COLO668 (cell line): ENCODE data around the gene MOBP.
A peak's percentile ranks its signal among the peaks of the same experiment; 100 is the strongest.
"Not testable (repeated sequence)": the region's sequence is repeated elsewhere in the genome, so short reads cannot be mapped to it uniquely, and the experiment has no call there.

Experiments used
- DNase-seq: peaks from one replicate; lab custom pipeline; 2025; ENCODE audit not compliant: unreplicated experiment; lab: John Stamatoyannopoulos, UW

MOBP gene

DNA sequence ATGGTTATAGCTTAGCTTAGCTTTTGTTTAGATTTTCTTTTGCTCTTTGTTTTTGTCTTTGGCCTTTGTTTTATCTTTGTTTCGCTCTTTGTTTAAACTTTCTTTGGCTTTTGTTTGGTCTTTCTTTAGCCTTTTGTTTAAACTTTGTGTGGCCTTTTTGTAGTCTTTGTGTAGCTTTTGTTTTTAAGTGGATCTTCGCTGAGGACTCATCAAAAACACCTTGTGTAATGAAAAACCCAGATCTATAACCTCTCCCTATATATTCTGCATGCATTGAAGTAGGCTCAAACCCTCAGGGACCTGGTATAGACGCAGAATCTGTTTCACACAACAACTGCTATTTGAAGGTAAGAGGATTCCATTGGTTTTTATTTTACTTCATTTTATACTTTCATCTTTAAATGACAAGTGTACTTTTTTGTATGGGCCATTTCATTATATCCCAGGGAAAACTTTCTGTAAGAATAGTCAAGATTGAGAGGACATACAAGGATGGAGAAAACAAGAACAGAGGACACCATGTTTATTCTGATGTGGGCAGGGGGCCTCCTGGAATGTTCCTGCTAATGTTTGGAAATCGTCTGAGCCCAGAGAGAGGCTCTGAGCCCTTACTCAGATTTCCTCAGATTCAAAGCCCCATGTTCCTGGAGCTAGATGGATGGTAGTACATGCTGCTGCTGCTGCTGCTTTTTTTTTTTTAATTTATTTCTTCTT lies at the start of gene MOBP:
TSS of gene MOBP (plus strand) at position 287 of the 714 bp plus-strand sequence. CDS start 34,390 bp downstream, outside the sequence.
- DNase-seq, result no peak

DNA sequence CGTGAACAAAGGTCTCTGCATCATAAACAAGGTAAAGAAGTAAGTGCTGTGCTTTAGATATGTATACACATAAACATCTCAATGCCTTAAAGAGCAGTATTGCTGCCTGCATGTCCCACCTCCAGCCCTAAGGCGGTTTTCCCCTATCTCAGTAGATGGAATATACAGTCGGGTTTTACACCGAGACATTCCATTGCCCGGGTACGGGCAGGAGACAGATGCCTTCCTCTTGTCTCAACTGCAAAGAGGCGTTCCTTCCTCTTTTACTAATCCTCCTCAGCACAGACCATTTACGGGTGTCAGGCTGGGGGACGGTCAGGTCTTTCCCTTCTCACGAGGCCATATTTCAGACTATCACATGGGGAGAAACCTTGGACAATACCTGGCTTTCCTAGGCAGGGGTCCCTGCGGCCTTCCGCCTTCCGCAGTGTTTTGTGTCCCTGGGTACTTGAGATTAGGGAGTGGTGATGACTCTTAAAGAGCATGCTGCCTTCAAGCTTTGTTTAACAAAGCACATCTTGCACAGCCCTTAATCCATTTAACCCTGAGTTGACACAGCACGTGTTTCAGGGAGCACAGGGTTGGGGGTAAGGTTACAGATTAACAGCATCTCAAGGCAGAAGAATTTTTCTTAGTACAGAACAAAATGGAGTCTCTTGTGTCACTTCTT lies 48.8 kb upstream of the MOBP start:
- not testable (repeated sequence) for DNase-seq

GRCh38 chr3:39419742-39420315 lies 47.7 kb upstream of the MOBP start:
- DNase-seq, result no peak

- no peak for DNase-seq
Measured at GRCh38 chr3:39420543-39420942, 46.9 kb upstream of the MOBP start.

DNA sequence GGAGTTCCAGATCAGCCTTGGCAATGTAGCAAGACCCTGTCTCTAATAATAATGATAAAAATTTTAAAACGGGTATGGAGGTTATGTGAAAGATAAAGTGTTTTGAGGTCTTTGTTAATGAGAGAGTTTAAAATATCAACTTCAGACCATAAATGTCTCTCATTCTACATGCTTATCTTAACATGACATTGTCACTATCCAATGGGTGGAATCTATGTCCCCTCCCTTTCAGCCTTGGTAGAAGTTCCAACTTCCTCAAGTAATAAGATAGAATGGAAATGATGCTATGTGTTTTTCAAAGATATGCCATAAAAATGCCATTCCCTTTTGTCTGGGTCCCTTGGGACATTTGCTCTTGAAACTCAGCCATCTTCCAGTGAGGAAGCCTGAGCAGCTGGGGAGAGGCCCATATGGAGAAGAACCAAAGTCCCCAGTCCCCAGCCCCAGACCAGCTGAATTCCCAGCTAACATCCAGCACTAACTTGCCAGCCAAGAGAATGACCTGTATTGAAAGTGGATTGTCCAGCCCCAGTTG lies 44.0 kb upstream of the MOBP start:
- no peak for DNase-seq

- no peak for DNase-seq
Measured at GRCh38 chr3:39426312-39426711, 41.2 kb upstream of the MOBP start.

DNA sequence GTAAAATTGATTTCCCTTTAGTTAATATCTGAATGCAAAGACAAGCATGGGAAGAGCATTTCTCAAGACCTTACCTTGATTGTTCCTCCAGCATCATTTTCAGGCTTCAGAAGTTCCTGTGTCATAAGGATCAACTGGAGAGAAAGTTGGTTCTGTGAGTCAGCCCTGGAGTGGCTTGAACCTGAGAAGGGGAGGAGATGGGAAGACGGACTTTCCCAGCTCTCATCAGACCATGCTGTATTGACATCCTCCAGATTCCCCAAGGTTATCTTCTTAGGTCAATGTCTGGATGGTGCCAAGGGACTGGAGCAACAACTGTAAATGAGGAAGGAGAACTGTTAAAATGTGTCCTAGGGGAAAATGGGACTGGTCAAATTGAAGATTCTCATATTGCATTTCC lies 40.0 kb upstream of the MOBP start:
- no peak for DNase-seq

GRCh38 chr3:39428745-39429201 lies 38.7 kb upstream of the MOBP start:
- no peak for DNase-seq

DNA sequence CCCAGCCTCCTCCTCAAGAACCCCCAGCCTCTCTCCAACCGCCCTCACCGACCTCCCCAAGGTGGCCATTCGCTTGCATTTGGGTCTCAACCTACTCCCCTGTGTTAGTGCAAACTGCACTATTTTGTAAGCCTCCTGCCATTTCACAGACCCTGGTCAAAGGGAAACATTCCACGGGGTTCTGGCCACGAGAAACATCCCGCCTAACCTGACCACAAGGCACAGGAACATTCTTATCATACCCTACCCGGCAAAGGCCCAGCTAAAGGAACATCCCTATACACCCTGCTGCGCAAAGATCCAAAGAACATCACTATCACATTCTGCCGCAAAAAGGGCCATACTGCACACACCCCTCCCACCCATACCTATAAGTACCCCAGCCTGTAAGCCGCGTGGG lies 38.0 kb upstream of the MOBP start:
- no peak for DNase-seq

GRCh38 chr3:39432342-39432741 lies 35.1 kb upstream of the MOBP start:
- DNase-seq, result no peak

GRCh38 chr3:39433642-39434041 lies 33.8 kb upstream of the MOBP start:
- DNase-seq, result no peak

GRCh38 chr3:39434574-39434973 lies 32.9 kb upstream of the MOBP start:
- DNase-seq, result no peak

- no peak for DNase-seq
Measured at GRCh38 chr3:39435006-39435748, 32.3 kb upstream of the MOBP start.

DNA sequence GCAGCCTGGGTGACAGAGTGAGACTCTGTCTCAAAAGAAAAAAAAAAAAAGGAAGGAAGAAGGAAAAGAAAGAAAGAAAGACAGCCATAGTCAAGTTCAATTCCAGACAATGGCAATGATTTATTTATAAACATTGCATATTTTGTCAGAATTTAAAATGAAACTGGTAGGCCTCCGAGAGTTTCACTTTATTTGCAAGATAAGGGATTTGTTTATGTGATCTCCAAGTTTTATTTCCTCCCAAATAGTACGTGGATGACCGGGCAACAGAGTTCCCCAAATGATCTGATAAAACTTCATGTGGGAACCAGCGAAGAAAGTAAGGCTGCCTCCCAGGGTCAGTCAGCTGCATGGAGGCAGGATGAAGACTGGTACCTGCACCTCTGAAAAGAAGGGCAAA lies 28.6 kb upstream of the MOBP start:
- DNase-seq, result no peak

- DNase-seq, result no peak
Measured at GRCh38 chr3:39440316-39440715, 27.2 kb upstream of the MOBP start.

GRCh38 chr3:39443530-39443929 lies 23.9 kb upstream of the MOBP start:
- no peak for DNase-seq

DNA sequence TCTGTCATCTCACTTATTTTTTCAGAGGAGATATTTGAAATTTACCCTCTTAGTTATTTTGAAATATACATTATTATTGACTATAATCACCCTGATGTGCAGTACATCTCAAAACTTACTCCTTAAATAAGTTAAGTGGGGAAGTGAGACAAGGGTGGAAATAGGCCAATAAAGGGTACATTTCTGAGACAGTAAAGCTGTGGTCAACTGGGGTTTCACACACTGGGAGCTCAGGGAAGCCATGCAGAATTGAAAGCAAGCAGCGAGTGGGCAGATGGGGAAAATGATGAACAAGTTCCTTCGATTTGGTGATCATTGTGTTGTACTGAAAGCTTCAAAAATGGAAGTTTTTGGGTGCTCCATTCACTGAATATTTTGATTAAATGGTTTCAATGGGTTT lies 21.6 kb upstream of the MOBP start:
- DNase-seq, result no peak

DNA sequence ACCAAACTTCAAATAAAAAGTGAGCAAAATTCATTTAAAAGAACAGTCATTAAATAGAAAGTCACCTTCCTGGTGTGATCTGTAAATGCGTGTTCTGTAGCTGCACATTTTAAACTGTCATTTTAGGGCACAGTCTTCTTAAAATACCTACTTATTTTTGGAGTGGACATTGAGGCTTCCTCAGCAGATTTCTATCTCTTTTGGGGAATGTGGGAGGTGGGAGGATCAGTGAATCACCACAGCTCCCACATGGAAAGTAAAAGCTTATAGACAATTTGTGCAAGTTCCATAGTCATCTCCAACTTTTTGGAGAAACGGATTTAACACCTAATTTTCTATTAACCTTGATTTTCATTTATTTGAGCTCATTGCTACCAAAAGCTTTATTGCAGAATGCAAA lies 21.0 kb upstream of the MOBP start:
- no peak for DNase-seq

GRCh38 chr3:39447637-39448483 lies 19.6 kb upstream of the MOBP start:
- DNase-seq, result peak; percentile 53

- no peak for DNase-seq
Measured at GRCh38 chr3:39448506-39449233, 18.8 kb upstream of the MOBP start.
